Fibroblast of the conjunctiva (primary cell): ENCODE data around the gene PCDH9.

Source experiments
- DNase-seq: peaks from one replicate; pipeline ENCODE4 v3.0.0-alpha.2; 2010; ENCODE audit warnings: low read depth

PCDH9 gene

DNA sequence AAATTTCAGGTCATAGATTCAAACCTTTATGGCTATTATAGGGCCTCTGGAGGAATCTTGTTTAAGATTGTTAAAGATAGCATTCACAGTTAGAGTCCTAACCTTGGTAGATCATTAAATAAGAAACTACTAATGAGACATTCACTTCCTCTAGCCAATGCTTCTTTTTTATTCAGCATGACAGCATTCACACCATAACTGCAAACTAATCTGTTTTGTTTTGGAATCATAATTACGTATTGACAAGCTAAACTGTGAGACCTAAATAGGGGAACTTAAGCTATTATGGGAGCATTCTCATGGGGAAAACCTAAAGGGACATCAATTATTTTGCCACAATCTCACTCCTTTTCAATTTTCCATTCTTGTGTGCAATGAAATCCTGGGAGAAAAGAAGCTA, 653.8 kb downstream of the PCDH9 start:
- DNase-seq: no peak

DNA sequence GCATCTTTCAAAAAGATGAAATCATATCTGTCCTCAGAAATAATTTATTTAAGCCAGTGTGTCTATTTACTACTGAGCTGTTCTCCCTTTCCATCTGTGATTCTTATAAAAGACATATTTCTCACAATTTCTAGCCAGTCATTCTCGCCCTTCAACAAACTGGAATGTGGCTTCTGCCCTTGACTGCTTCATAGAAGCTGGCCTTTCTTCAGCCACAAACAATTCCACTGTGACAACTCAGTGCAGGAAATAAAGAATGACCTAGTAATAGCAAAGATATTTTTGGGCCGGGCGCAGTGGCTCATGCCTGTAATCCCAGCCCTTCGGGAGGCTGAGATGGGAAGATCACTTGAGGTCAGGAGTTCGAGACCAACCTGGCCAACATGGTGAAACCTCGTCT, 655.5 kb downstream of the PCDH9 start:
- DNase-seq: no peak

DNA sequence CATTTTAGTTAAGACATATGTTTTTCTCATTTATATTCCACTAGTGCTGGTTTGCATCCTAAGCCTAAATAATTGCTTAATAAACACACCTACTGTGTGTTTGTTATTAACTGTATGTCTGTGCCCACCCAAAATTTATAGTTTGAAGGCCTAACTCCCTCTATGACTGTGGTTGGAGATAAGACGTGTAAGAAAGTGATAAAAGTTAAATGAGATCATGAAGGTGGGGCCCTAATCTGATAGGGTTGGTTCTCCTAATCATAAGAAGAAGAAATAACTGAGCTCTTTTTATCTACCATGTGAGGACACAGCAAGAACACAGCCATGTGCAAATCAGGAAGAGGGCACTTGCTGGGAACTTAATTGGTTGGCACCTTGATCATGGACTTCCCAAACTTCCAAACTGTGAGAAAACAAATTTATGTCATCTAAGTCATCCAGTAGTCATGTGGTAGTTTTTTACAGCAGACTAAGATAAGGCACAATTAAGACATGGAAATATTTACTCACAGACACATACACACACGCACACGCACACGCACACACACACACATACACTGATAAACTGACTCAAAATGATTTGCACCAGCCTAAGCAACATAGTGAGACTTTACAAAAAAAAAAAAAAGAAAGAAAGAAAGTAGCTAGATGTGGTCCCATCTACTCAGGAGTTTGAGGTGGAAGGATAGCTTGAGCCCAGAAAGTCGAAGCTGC, 662.1 kb downstream of the PCDH9 start:
- no peak for DNase-seq

DNA sequence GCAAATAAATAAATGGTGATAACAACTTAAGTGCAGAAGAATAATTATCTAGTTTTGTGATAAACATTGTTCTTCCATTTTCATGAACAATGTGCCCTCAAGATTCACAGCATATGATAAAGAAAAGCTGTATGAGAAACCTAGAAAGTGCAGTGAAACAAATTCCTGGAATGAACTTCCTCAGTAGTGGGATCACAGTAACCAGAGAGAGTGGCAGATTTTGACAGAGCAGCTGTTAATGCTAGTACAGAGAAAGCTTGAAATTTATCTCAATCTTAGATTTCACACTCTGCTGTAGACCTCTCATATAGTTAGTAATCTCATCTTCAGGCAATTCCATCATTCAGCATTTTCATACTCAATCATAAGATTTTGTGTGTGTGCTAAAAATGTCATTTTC, 664.9 kb downstream of the PCDH9 start:
- no peak for DNase-seq

DNA sequence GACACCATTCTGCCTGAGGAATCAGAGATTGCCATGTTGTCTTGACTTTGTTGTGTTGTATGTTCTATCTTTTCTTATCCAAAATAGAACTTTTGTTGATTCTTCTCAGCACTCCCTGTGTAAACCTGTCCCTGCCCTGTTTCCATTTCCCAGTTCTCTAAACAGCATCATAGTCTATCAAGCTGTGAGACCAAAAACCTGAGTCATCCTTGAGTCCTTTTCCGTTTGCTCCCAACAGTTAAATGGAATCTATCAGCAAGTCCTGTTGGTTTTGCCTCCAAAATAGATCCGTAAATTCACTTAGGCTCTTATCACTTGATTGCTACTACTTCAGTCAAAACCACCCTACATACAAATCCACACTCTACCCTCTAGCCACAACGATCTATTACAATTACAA, 667.1 kb downstream of the PCDH9 start:
- no peak for DNase-seq

DNA sequence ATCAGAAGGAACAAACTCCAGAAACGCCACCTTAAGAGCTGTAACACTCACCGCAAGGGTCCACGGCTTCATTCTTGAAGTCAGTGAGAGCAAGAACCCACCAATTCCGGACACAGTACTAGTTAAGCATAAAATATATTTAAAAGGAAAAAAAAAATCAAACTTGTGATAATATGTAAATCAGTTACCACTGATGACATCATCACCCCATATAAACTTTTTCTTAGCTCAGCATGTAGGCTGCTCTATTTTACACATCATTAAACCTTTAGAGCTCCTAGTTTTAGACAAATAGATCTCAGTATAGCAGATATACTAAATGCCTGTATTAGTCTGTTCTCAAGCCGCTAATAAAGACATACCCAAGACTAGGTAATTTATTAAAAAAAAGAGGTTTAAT, 668.1 kb downstream of the PCDH9 start:
- no peak for DNase-seq

DNA sequence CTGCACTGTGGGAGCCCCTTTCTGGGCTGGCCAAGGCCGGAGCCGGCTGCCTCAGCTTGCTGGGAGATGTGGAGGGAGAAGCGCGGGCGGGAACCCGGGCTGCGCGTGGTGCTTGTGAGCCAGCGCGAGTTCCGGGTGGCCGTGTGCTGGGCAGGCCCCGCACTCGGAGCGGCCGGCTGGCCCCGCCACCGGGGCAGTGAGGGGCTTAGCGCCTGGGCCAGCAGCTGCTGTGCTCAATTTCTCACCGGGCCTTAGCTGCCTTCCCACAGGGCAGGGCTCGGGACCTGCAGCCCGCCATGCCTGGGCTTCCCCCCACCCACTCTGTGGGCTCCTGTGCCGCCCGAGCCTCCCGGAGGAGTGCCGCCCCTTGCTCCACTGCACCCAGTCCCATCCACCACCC, 669.1 kb downstream of the PCDH9 start:
- DNase-seq: no peak

DNA sequence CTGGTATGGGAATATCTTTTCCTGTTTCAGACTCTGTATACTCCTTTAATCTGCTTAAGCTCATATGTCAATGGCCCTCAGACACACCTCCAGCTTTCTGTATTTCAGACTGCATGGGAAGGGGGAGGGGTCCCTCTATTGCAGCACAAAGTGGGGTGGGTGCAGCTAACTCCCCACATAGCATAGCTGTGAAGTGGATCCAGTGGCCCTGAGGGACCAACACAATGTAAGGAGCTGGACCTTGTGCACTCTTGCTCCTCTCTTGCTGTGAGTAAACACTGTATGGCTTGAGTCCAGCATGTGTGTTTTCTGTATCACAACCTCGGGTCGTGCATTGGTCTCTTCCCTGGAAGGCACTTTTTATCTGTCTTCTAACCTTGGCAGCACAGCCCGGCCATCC, 669.9 kb downstream of the PCDH9 start:
- DNase-seq: no peak

DNA sequence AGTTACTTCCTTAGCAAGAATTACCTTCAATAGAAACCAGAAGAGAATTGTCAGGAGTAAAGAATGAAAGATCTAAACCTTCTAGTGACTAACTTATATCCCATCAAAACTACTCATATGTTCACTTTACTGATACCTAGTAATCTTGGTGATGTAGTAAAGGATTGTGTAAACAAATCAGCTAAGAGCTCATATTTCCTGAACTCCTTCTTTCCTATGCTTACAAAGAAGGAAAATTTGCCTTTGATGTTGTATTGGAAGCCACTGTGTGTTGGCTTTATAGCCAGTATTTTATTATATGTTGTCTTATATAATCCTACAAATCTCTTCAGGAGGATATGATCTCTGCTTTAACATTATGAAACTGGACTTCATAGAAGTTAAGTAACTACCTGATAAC, 671.0 kb downstream of the PCDH9 start:
- DNase-seq: no peak

DNA sequence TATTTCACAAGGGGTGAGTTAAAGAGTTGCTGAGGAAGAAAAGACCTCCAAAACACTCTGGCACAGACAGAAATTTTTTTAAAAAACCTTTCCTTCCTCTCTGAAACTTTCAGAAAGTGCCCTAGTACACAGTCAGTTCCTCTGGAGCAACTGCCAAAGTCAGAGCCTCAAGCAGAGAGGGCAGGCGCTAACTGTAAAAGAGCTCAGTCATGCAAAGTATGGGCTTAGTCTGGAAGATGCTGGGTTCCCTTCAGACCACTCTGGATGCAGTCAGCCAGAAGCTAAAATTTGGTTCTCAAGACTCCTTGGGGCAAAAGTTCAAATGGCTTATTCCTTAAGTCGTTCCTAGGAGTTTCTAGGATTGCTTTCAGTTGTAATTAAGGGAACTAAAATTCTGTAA, 671.6 kb downstream of the PCDH9 start:
- no peak for DNase-seq

DNA sequence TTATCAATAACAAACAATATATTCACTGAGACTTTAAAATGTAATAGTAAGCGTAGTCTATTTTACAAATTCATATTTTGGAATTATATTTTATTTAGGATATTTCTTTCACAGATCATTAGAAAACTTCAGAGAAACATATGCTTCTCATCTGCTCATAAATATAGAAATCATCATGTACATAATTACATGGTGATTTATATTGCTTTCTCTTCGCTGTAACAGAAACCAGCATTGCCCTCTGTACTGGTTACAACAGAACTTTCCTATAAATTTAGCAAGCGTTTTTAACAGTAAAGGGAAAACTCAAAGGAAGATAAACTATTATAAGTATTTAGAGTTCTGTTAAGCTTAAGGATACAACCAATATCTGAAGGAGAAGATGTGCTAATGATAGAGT, 672.8 kb downstream of the PCDH9 start:
- no peak for DNase-seq

DNA sequence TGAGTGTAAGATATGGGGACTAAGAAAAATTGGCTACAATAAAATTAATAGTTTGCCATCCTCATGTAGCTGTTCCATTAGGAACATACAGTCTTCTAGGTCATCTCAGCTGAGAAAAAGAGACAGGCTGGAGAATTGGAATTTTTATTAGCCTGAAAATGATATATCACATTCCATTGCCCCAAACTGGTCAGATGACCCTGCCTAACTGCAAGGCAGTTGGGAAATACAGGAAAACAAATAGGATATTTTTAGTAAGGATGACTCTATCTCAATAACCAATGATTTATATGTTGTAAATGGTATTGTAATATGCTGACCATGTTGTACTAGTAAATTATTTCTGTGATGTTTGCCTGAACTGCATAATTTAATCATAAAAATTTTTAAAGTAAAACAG, 673.8 kb downstream of the PCDH9 start:
- no peak for DNase-seq

DNA sequence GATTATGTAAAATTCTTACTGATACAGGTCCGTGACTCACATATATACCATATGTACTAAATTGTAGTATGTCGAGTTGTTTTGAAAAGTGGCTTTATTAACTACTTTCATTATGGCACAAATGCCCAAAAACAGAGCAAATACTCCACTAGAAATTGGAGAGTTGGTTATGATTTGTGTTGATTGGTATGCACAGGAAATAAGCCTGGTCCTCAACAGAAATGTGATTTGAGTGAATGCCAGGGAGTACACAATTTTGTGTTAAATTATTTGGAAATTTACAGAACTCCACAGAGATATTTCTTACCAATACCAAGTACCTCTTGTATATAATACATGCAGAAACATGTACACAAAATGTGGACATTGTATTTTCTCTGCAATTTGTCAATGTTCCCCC, 676.7 kb downstream of the PCDH9 start:
- no peak for DNase-seq

DNA sequence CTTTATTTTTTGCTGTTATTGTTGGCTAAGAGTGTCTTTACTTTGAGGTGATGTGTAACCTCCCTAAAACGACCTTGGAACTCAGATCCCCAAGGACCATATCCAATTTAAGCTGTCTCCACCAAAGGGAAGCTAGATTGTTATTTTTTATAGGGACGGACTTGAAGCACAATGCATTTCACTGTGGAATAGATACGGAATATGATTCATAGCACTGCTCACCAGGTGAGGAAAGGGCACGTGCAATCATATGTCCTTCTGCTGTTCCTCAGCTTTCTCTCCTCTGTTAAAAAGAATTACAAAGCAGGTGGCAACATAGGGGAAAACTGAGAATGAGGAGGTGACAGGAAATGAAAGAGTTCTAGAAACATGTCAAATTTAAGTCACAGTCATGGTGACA, 679.0 kb downstream of the PCDH9 start:
- DNase-seq: no peak

DNA sequence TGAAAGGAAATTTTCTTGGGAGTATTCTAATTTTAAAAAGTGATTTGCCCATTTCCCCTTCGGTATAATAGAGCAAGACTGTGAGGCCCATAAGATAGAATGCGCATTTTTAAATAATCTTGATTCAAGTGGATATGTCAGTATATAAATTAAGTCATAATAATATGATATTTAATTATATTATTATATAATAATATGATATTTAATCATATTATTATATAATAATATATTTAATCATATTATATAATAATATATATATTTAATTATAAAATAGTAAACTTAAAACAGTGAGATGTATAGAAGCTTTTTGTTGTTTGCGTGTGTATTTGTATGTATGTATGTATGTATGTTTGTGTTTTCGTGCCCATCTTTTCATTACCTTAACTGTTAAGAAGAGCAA, 682.5 kb downstream of the PCDH9 start:
- DNase-seq: no peak

DNA sequence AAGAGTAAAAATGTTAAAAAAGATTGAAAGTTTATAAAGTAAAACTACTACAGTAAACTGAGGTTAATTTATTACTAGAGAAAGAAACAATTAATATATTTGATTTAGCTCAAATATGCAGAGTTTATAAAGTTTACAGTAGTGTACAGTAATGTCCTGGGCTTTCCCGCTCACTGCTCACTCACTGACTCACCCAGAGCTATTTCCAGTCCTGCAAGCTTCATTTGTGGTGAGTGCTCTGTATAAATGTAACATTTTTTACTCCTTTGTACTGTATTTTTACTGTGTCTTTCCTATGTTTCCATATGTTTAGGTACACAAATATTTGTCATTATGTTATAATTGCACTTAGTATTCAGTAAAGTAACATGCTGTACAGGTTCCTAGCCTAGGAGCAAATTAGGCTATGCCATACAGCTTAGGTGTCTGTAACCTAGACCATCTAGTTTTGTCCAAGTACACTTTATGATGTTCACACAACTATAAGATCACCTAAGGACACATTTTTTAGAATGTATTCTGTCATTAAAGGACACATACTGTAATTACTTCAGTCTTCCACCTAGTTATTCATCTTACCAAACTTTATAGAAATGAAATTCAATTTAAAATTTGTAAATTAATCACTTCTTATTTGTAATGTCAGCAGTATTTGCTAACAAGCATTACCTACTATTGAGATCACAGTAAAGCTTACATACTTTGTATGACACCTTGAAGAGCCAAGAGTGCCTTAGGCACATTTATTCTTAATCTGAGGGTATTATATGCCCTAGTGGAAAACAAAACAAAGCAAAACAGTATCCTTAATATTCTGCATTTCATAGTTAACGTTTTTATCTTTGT, 683.4 kb downstream of the PCDH9 start:
- DNase-seq: no peak

DNA sequence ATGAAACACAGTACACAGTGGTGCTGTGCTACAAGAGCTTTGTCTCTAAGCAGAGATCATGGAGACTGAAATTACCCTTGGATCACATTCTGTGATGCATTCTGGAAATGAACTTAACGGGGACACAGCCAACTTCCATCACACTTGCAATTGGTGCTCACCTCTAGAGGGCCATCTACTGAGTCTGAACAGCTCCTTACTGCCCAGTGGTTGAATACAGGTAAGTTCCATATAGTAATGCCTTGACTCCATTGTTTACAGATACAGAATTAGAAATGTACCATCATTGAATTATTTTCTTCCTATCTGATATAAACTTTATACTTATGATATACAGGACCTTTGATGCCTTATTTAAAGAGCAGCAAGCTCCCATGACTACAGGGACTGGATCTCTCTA, 686.4 kb downstream of the PCDH9 start:
- DNase-seq: no peak

DNA sequence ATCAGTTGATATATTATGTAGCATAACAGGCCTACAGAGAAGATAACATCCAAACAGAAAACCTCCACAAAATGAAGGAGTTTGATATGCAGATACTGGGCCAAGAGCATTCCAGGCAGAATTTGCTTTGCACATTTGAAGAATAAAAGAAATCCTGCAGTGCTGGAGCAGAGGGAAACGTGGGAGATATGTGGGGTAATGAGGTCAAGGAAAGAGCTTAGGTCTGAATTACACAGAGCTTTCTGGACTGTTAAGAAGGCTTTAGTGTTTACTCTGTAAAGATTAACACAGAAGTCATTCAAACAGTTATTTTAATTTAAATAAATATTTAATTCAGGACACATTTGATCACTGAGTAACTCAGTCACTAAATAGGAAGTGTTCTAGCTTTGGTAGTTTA, 692.7 kb downstream of the PCDH9 start:
- no peak for DNase-seq

DNA sequence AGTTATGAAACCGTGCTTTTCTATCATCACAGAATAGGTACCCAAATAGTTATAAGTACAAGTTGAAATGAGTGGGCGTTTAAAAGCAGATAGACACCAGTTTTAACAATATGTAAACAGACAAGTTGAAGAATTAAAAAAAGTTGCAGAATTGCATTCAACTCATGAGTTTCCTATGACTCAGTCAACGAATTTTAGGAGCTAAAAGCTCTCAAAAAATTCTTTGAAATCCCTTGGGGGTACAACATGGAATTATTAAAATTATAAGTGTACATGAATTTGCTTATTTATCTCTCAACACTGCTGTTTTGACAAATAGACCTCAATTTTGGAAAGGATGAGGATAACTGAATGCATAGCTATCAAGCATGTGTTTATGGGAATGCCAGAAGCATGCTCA, 693.4 kb downstream of the PCDH9 start:
- DNase-seq: no peak

DNA sequence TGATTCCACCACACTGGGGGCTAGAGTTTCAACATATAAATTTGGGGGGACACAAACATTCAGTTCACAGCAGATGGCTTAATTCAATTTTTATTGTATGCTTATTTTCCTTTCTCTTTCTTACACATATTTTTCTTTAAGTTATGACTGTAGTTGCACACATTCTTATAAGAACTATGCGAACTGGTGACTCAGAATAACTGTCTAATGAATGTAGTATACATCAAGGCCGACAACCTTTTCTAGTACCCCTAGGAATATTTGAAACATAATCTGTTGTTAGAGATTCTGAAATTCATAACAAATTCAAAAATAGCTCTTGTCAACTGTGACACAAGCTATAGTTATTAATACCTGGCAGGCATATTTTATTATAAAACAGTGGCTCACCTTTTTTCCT, 695.6 kb downstream of the PCDH9 start:
- DNase-seq: no peak

DNA sequence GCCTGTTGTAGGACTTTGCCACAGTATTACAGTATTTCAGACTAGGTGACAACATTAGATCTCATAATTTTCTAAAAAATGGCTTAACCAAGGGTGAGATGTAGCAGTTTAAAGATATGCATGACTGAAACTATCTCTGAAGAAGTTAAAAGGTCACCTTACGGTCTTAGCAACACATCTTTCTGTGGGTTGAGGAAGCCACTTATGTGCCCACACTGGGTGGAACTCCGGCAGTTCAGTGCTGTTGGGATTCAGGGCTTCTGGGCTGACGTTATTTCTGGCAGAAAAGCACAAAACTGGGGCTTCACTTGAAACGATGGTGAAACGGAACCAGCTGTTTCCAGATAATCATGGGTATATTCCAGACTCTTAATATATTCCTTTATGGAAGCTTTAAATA, 697.3 kb downstream of the PCDH9 start:
- DNase-seq: no peak

DNA sequence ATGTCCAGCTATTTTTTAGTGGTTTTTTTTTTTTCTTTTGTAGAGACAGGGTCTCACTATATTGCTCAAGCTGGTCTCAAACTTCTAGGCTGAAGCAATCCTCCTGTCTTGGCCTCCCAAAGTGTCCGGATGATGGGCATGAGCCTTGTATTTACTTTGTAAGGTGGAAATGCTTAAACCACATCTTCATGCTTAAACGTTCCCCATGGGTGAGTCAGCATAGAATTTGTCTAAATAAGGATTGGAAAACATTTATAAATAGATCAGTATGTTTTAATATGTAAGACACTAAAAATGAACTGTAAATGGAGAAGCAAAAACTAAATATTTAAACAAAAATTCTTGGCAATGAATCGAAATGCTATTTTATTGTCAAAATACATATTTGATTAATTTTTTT, 698.0 kb downstream of the PCDH9 start:
- DNase-seq: peak; percentile 41

DNA sequence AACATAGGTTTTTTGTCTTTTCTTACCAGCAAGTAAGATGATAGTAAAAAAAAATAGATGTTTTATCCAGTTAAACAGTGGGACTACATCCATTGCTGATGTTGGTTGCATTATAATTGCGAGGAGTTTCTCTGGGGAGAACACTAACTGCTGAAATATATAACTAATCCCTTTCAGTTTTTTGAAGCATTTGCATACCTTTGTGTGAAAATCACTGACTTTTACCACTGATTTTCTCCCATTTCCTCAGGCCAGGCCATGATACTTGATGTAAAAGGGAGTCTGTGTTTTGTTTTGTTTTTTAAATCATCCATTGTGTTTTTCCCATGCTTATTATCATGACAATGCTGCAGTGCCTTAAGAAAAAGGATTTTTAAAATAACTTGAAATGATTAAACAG, 699.5 kb downstream of the PCDH9 start:
- DNase-seq: no peak

DNA sequence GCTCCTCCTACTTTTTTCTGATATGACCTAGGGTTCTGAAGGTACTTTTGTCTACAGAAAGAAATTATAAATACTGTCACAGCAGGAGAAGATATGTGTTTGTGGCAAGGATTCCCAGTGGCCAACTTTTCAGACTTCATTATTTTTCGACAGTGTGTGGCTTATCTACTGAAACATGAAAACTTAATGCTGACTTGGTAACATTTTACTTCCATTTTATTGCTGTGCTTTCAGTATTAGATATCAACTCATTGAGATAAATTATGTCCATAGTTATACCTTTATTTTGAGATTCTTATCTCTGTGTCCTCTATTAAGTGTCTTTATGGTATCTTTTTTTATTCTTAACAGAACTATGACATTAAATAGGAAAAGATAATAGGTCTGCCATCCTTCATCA, 700.0 kb downstream of the PCDH9 start:
- DNase-seq: no peak
